ENCODE results near the gene UHRF1. TPM values are rescaled to one million over a fixed set of nuclear protein-coding genes. Genes with fewer than 3 reads are reported as not detected.
"Not testable (repeated sequence)": the region's sequence is repeated elsewhere in the genome, so short reads cannot be mapped to it uniquely, and the experiment has no call there.

UHRF1 gene
- total and polyA plus RNA-seq, 3 experiments from 2014 or later: 0.35 to 218 (median 212) TPM

DNA sequence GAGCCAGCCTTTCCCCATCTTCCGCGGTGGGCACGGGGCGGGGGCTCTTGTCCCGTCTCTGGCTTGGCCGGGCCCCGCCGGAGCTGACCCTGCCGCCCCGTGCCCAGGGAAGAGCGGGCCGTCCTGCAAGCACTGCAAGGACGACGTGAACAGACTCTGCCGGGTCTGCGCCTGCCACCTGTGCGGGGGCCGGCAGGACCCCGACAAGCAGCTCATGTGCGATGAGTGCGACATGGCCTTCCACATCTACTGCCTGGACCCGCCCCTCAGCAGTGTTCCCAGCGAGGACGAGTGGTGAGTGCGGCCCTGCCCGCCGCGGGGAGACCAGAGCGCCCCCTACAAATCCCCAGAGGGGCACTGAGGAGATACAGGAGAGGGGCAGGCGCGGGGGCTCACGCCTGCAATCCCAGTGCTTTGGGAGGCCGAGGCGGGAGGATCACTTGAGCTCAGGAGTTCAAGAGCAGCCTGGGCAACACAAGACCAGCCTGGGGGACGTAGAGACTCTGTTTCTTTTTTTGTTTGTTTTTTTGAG is 32.4 kb downstream of the UHRF1 start:
- H3K4me3 ChIP-seq (ENCODE audit: low read length); CTCF ChIA-PET; H3K9me3 ChIP-seq (ENCODE audit: low read length); H3K4me1 ChIP-seq (ENCODE audit: insufficient read depth, low read length); H3K27ac ChIP-seq (ENCODE audit: low read depth, low read length); H3K27me3 Mint-ChIP-seq; H3K9me3 Mint-ChIP-seq; H3K4me1 Mint-ChIP-seq; H3K27ac Mint-ChIP-seq; H3K36me3 ChIP-seq (ENCODE audit: insufficient read depth, low read length); H3K4me3 Mint-ChIP-seq; H3K36me3 Mint-ChIP-seq; DNase-seq; H3K27me3 ChIP-seq (ENCODE audit: insufficient read depth, low read length, poor library complexity, severe bottlenecking); POLR2A ChIA-PET: not testable (repeated sequence)

DNA sequence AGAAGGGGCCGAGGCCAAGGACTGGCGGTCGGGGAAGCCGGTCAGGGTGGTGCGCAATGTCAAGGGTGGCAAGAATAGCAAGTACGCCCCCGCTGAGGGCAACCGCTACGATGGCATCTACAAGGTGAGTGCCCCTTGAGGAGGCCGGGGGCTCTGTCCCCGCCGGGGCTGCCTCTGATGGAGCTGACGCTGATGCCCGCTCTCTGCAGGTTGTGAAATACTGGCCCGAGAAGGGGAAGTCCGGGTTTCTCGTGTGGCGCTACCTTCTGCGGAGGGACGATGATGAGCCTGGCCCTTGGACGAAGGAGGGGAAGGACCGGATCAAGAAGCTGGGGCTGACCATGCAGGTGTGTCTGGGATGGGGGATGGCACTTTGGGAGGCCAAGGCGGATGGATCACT is 41.3 kb downstream of the UHRF1 start:
- POLR2A ChIA-PET; DNase-seq; H3K4me3 ChIP-seq (ENCODE audit: low read length); H3K27ac Mint-ChIP-seq; H3K27me3 Mint-ChIP-seq; H3K27ac ChIP-seq (ENCODE audit: low read depth, low read length); H3K9me3 Mint-ChIP-seq; H3K36me3 Mint-ChIP-seq; H3K4me1 ChIP-seq (ENCODE audit: insufficient read depth, low read length); H3K4me3 Mint-ChIP-seq; H3K36me3 ChIP-seq (ENCODE audit: insufficient read depth, low read length); H3K9me3 ChIP-seq (ENCODE audit: low read length); H3K27me3 ChIP-seq (ENCODE audit: insufficient read depth, low read length, poor library complexity, severe bottlenecking); H3K4me1 Mint-ChIP-seq: not testable (repeated sequence)
- CTCF ChIA-PET: interaction anchor here (1.1 kb wide), 1 partner anchor 13 kb away, joined by 3 read pairs; no protein-coding TSS in a partner anchor

GRCh38 chr19:4951656-4952055 is 42.4 kb downstream of the UHRF1 start:
- CTCF ChIA-PET: interaction anchor here (1.1 kb wide), 1 partner anchor 14 kb away, joined by 3 read pairs; no protein-coding TSS in a partner anchor
- H3K9me3 ChIP-seq (ENCODE audit: low read length): no peaks in the 10 kb centered on the region
- no peaks in the 10 kb centered on the region for H3K4me1 ChIP-seq (ENCODE audit: insufficient read depth, low read length)
- no peaks in the 10 kb centered on the region for H3K36me3 Mint-ChIP-seq
- POLR2A ChIA-PET: interaction anchor here (0.6 kb wide), 1 partner anchor 35 kb away, joined by 3 read pairs; no protein-coding TSS in a partner anchor
- H3K27me3 ChIP-seq (ENCODE audit: insufficient read depth, low read length, poor library complexity, severe bottlenecking): no peaks in the 10 kb centered on the region
- peak overlapping the region in 1 of 8 donors; percentile 50 for H3K27ac Mint-ChIP-seq
- no peaks in the 10 kb centered on the region for H3K27me3 Mint-ChIP-seq
- H3K36me3 ChIP-seq (ENCODE audit: insufficient read depth, low read length): no peaks in the 10 kb centered on the region
- H3K27ac ChIP-seq (ENCODE audit: low read depth, low read length): no peak overlapping the region
- no peaks in the 10 kb centered on the region for H3K4me1 Mint-ChIP-seq
- no peak overlapping the region for H3K4me3 Mint-ChIP-seq
- no peak for DNase-seq
- no peaks in the 10 kb centered on the region for H3K9me3 Mint-ChIP-seq
- no peak overlapping the region for H3K4me3 ChIP-seq (ENCODE audit: low read length)

DNA sequence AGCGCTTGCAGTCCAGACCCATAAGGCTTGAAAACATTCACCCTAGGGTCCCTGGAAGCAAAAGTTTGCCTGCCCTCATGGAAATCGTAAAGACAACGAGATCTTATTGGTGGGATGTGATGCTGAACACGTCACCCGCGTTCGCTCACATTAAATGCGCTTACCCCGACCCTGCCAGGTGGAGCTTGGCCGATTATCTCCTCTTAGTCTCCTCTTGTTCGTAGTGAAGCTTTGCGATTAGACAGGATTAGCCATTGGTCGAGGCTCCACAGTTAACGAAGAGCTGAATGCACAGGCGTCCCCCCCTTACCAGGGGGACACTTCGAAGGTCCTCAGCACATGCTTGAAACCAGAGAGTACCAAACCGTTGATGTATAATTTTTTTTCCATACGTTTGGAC is 43.6 kb downstream of the UHRF1 start:
- H3K36me3 Mint-ChIP-seq: no peaks in the 10 kb centered on the region

DNA sequence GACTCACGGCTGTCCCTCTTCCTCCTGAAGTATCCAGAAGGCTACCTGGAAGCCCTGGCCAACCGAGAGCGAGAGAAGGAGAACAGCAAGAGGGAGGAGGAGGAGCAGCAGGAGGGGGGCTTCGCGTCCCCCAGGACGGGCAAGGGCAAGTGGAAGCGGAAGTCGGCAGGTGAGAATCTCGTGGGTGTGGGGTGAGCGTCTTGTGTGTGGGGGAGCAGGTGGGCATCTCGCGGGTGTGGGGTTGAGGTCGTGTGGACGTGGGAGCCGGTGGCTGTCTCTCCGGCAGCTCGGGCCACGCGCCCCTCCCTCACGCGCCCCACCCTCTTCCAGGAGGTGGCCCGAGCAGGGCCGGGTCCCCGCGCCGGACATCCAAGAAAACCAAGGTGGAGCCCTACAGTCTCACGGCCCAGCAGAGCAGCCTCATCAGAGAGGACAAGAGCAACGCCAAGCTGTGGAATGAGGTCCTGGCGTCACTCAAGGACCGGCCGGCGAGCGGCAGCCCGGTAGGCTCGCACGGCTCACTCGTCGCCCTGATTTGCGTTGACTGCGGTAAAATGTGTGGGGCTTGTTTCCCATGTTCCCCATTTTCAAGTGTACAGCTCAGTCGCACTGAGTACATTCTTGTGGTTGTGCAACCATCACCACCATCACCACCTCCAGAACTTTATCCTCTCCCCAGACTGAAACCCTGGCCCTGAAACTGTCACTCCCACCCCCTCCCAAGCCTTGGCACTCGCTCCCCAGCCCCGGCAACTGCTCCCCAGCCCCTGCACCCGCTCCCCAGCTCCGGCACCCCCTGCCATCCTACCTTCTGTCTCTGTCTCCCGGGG is 45.2 kb downstream of the UHRF1 start:
- H3K4me1 ChIP-seq (ENCODE audit: insufficient read depth, low read length); H3K27ac ChIP-seq (ENCODE audit: low read depth, low read length); CTCF ChIA-PET; H3K4me3 Mint-ChIP-seq; H3K4me1 Mint-ChIP-seq; H3K9me3 ChIP-seq (ENCODE audit: low read length); H3K27me3 Mint-ChIP-seq; H3K9me3 Mint-ChIP-seq; H3K27ac Mint-ChIP-seq; H3K36me3 ChIP-seq (ENCODE audit: insufficient read depth, low read length); H3K4me3 ChIP-seq (ENCODE audit: low read length); H3K27me3 ChIP-seq (ENCODE audit: insufficient read depth, low read length, poor library complexity, severe bottlenecking); H3K36me3 Mint-ChIP-seq; POLR2A ChIA-PET; DNase-seq: not testable (repeated sequence)

More for the DNA sequence above, 43.6 kb downstream of the UHRF1 start:
- H3K36me3 ChIP-seq (ENCODE audit: insufficient read depth, low read length): no peaks in the 10 kb centered on the region
- Mint-ChIP-seq H3K4me3 (no peak overlapping the region), H3K27me3 (no peaks in the 10 kb centered on the region), H3K9me3 (no peaks in the 10 kb centered on the region), H3K4me1 (no peaks in the 10 kb centered on the region), H3K27ac (no peak overlapping the region)
- DNase-seq: no peak
- POLR2A ChIA-PET: no interaction called here
- H3K9me3 ChIP-seq (ENCODE audit: low read length): no peaks in the 10 kb centered on the region
- no peak overlapping the region for H3K27ac ChIP-seq (ENCODE audit: low read depth, low read length)
- H3K27me3 ChIP-seq (ENCODE audit: insufficient read depth, low read length, poor library complexity, severe bottlenecking): no peaks in the 10 kb centered on the region
- CTCF ChIA-PET: no interaction called here
- no peak overlapping the region for H3K4me3 ChIP-seq (ENCODE audit: low read length)
- H3K4me1 ChIP-seq (ENCODE audit: insufficient read depth, low read length): no peaks in the 10 kb centered on the region

DNA sequence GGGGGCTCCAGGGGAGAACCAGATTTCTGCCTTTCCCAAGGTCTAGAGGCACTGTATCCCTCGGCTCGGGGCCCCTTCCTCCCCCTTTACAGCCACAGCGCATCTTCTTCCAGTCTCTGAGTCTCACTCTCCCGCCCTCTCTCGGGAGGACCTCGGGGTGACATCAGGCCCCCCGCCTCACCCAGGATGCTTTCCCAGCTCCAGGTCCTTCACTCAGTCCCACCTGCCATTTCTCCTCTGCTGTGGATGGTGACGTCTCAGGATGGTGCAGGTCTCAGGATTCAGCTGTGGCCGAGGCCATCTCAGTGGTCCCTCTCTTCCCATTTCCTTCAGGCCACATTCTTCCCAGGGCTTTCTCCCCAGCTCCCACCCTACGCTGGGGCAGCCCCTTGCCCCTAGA is 46.0 kb downstream of the UHRF1 start:
- Mint-ChIP-seq H3K27me3 (no peaks in the 10 kb centered on the region), H3K27ac (peak overlapping the region in 1 of 8 donors; percentile 92), H3K9me3 (no peaks in the 10 kb centered on the region), H3K4me1 (no peaks in the 10 kb centered on the region), H3K36me3 (no peaks in the 10 kb centered on the region), H3K4me3 (no peak overlapping the region)
- ChIA-PET CTCF (no interaction called here), POLR2A (no interaction called here)
- Histone ChIP-seq H3K27ac (ENCODE audit: low read depth, low read length) (no peak overlapping the region), H3K9me3 (ENCODE audit: low read length) (no peaks in the 10 kb centered on the region), H3K4me1 (ENCODE audit: insufficient read depth, low read length) (no peaks in the 10 kb centered on the region), H3K27me3 (ENCODE audit: insufficient read depth, low read length, poor library complexity, severe bottlenecking) (no peaks in the 10 kb centered on the region), H3K4me3 (ENCODE audit: low read length) (no peak overlapping the region), H3K36me3 (ENCODE audit: insufficient read depth, low read length) (no peaks in the 10 kb centered on the region)
- no peak for DNase-seq

- H3K36me3 ChIP-seq (ENCODE audit: insufficient read depth, low read length): no peaks in the 10 kb centered on the region
- no peaks in the 10 kb centered on the region for H3K4me1 ChIP-seq (ENCODE audit: insufficient read depth, low read length)
- POLR2A ChIA-PET: no interaction called here
- CTCF ChIA-PET: interaction anchor here (1.3 kb wide), 1 partner anchor 46 kb away, joined by 5 read pairs; no protein-coding TSS in a partner anchor
- DNase-seq: no peak
- no peaks in the 10 kb centered on the region for H3K9me3 ChIP-seq (ENCODE audit: low read length)
- no peak overlapping the region for H3K4me3 ChIP-seq (ENCODE audit: low read length)
- H3K27ac Mint-ChIP-seq: peak overlapping the region in 1 of 8 donors; percentile 29
- no peaks in the 10 kb centered on the region for H3K9me3 Mint-ChIP-seq
- H3K27ac ChIP-seq (ENCODE audit: low read depth, low read length): no peak overlapping the region
- no peaks in the 10 kb centered on the region for H3K27me3 ChIP-seq (ENCODE audit: insufficient read depth, low read length, poor library complexity, severe bottlenecking)
- H3K27me3 Mint-ChIP-seq: peaks cover 0 to under 1% of the 10 kb centered on the region in 2 donors
- no peak overlapping the region for H3K4me3 Mint-ChIP-seq
- H3K4me1 Mint-ChIP-seq: no peaks in the 10 kb centered on the region
- H3K36me3 Mint-ChIP-seq: no peaks in the 10 kb centered on the region
These were observed 48.7 kb downstream of the UHRF1 start for GRCh38 chr19:4957981-4958380.

DNA sequence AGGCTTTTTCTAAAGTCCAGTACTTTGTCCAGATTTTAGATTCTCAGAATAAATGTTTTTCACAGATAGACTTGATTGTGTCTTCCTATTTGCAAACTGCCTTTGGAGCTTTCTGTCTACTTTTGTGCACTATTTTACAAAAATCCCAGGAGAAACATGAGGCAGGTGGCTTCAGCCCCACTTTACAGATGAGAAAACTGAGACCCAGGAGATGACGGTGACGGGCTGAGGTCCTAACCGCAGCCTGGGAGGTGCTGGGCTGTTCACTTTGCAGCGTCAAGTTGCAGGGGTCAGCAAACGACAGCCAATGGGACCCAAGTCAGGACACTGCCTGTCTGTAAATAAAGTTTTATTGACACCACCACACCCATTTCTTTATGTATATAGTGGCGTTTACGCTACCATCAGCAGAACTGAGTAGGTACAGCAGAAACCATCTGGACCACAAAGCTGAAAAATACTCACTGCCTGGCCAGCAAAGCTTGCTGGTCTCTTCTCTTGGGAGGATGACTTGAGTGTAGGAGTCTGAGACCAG is 52.9 kb downstream of the UHRF1 start:
- Histone ChIP-seq H3K9me3 (ENCODE audit: low read length) (no peaks in the 10 kb centered on the region), H3K27ac (ENCODE audit: low read depth, low read length) (no peak overlapping the region), H3K36me3 (ENCODE audit: insufficient read depth, low read length) (no peaks in the 10 kb centered on the region), H3K27me3 (ENCODE audit: insufficient read depth, low read length, poor library complexity, severe bottlenecking) (no peaks in the 10 kb centered on the region), H3K4me3 (ENCODE audit: low read length) (no peak overlapping the region), H3K4me1 (ENCODE audit: insufficient read depth, low read length) (no peaks in the 10 kb centered on the region)
- Mint-ChIP-seq H3K36me3 (no peaks in the 10 kb centered on the region), H3K9me3 (no peaks in the 10 kb centered on the region), H3K4me1 (no peaks in the 10 kb centered on the region), H3K4me3 (no peak overlapping the region), H3K27me3 (peaks cover 0 to 1% of the 10 kb centered on the region in 2 donors), H3K27ac (peak overlapping the region in 1 of 8 donors; percentile 24)
- POLR2A ChIA-PET: interaction anchor here (0.6 kb wide), 1 partner anchor 46 kb away, joined by 5 read pairs; no protein-coding TSS in a partner anchor
- DNase-seq: no peak
- CTCF ChIA-PET: no interaction called here

Measured in CD8-positive, alpha-beta memory T cell (primary cell).